Pancreas (tissue), 10 donors: ENCODE measurements around the gene ATP6V0E1. TPM values are rescaled to one million over a fixed set of nuclear protein-coding genes. Genes with fewer than 3 reads are reported as not detected.

ENCODE experiments used
- ATAC-seq, 4 donors: fragments of 200-7000 bp; cut with Tn5 transposase; one replicate each; pipeline versions ENCODE4 v1.8.0 to v1.9.1; 2020; ENCODE audit warnings: mild to moderate bottlenecking in 4 of 4, moderate library complexity in 4 of 4
- DNase-seq, 6 donors: peaks; one replicate each; pipeline ENCODE4 v3.0.0-alpha.2; 2020
- FAIRE-seq: peaks from 2 replicates; lab custom pipeline; 2012; peaks lifted over from hg19 to GRCh38; lab: Jason Lieb, UNC
- H3K27ac ChIP-seq, 4 donors: fragments of 200-600 bp; sonication (generic); 1 replicate in 3 of 4; 2 replicates in 1 of 4; pipeline versions ENCODE4 v1.5.0 to v1.8.0; 2020
- H3K27me3 ChIP-seq, 4 donors: fragments of 200-600 bp; one replicate each; pipeline ENCODE4 v1.8.0; 2021
- H3K36me3 ChIP-seq, 3 donors: fragments of 200-600 bp; sonication (generic) in 1 of 3; one replicate each; pipeline versions ENCODE4 v1.5.0 to v1.8.0; 2020 to 2021
- H3K4me1 ChIP-seq, 3 donors: fragments of 200-600 bp; one replicate each; pipeline ENCODE4 v1.8.0; 2021
- H3K4me3 ChIP-seq, 4 donors: fragments of 200-600 bp; sonication (generic) in 2 of 4; one replicate each; pipeline versions ENCODE4 v1.5.0 to v1.8.0; 2020 to 2021
- H3K9me3 ChIP-seq, 4 donors: fragments of 200-600 bp; one replicate each; pipeline ENCODE4 v1.8.0; 2021
- CTCF ChIP-seq, 4 donors: fragments of 200-600 bp; sonication (generic) in 3 of 4; IDR thresholded peaks; one replicate each; pipeline versions ENCODE4 v1.5.0 to v1.8.0; 2021; ENCODE audit warnings: antibody characterized with exemption in 4 of 4
- WGBS, 2 donors: extraction: QIAGEN DNeasy Blood & Tissue Kit; methylation state at CpG; one replicate each; pipeline ENCODE4 v1.1.7; 2013; 5-methylcytosine and 5-hydroxymethylcytosine counted together
- intact Hi-C, 3 donors: fragments of 100-400 bp; cut with DNase I; formaldehyde crosslinking; loops; one replicate each; pipeline versions ENCODE4 v1.11.1 to v1.14.2; 2022
- polyA plus RNA-seq, 2 donors: library from polyadenylated mRNA; stranded (reverse); fragments of 200-250 nt; gene quantifications; one replicate each; pipeline ENCODE4 v1.2.3, GENCODE V29; 2013
- total RNA-seq, 6 donors: library from RNA; stranded (reverse); fragmentation: NEBNext Ultra II Directional in 4 of 6; extraction: Animal tissue kit (Norgen Biotek cat#: 25700) in 4 of 6; gene quantifications; one replicate each; pipeline versions ENCODE4 v1.2.1 to v1.2.4, GENCODE V29; 2021 to 2023
- donor health status: healthy with polysubstance abuse.
- donor health status: DM: no; HTN: no; CAD: no; lungs with moderate emphysema.
- donor health status: DM: no; HTN: no; CAD: no.
- donor health status: control.
- donor health status: control.
- donor health status: Bipolar disorder and iron deficiency.
- donor health status: DM: yes; HTN: yes; CAD: no.
- donor health status: DM: no; HTN: no; CAD: no.
- donor health status: DM: no; HTN: no; CAD: no.
- donor health status: DM: yes; HTN: yes; CAD: no.

The ATP6V0E1 gene
- total and polyA plus RNA-seq, 8 donors: 60.3 to 162 (median 89.7) TPM

- no peak for DNase-seq
- intact Hi-C loops: no loop called here
- no peak for ATAC-seq
- Histone ChIP-seq H3K4me3 (no peak overlapping the region), H3K27ac (no peak overlapping the region), H3K27me3 (no peaks in the 10 kb centered on the region), H3K4me1 (no peaks in the 10 kb centered on the region), H3K36me3 (peaks cover 0 to 9% (median 0%) of the 10 kb centered on the region in 3 donors), H3K9me3 (no peaks in the 10 kb centered on the region)
- FAIRE-seq: no peak
- TF ChIP-seq CTCF (IDR thresholded peaks at IDR 0.05): no peak
- 73 to 74% methylated on average over 15 of the region's 15 CpGs for WGBS, 2 donors
Measured at GRCh38 chr5:172953776-172954675, 29.5 kb upstream of the ATP6V0E1 start.

- ATAC-seq (no peak), FAIRE-seq (no peak), DNase-seq (no peak)
- no peak overlapping the region for H3K27ac ChIP-seq
- no peaks in the 10 kb centered on the region for H3K4me1 ChIP-seq
- H3K4me3 ChIP-seq: no peak overlapping the region
- no peaks in the 10 kb centered on the region for H3K9me3 ChIP-seq
- TF ChIP-seq CTCF (IDR thresholded peaks at IDR 0.05): no peak
- intact Hi-C loops: no loop called here
- 80% methylated on average over 7 to 8 of the region's 8 CpGs for WGBS, 2 donors
- H3K27me3 ChIP-seq: no peaks in the 10 kb centered on the region
- H3K36me3 ChIP-seq: peaks cover 0 to 9% (median 0%) of the 10 kb centered on the region in 3 donors
Measured at GRCh38 chr5:172954751-172955159, 28.8 kb upstream of the ATP6V0E1 start.

GRCh38 chr5:172956228-172956627 lies 27.3 kb upstream of the ATP6V0E1 start:
- ATAC-seq (no peak), FAIRE-seq (no peak), DNase-seq (no peak)
- peaks cover 0 to 7% (median 6%) of the 10 kb centered on the region in 3 donors for H3K4me1 ChIP-seq
- no peaks in the 10 kb centered on the region for H3K27me3 ChIP-seq
- 49 to 61% methylated on average over 3 of the region's 3 CpGs for WGBS, 2 donors
- intact Hi-C loops: no loop called here
- no peak overlapping the region for H3K27ac ChIP-seq
- no peak overlapping the region for H3K4me3 ChIP-seq
- no peak for TF ChIP-seq CTCF (IDR thresholded peaks at IDR 0.05)
- H3K36me3 ChIP-seq: peaks cover 0 to 4% (median 0%) of the 10 kb centered on the region in 3 donors
- no peaks in the 10 kb centered on the region for H3K9me3 ChIP-seq

- Histone ChIP-seq H3K4me1 (peaks cover 0 to 7% (median 6%) of the 10 kb centered on the region in 3 donors), H3K4me3 (no peak overlapping the region), H3K27me3 (no peaks in the 10 kb centered on the region), H3K36me3 (no peaks in the 10 kb centered on the region), H3K27ac (no peak overlapping the region), H3K9me3 (no peaks in the 10 kb centered on the region)
- intact Hi-C loops: no loop called here
- no peak for TF ChIP-seq CTCF (IDR thresholded peaks at IDR 0.05)
- no peak for FAIRE-seq
- no peak for DNase-seq
- WGBS, 2 donors: 67 to 70% methylated on average over 4 of the region's 4 CpGs
- ATAC-seq: no peak
Measured at GRCh38 chr5:172956936-172957335, 26.6 kb upstream of the ATP6V0E1 start.

GRCh38 chr5:172957458-172957857 lies 26.1 kb upstream of the ATP6V0E1 start:
- intact Hi-C loops: no loop called here
- DNase-seq (no peak), ATAC-seq (no peak), FAIRE-seq (no peak)
- Histone ChIP-seq H3K27ac (no peak overlapping the region), H3K27me3 (no peaks in the 10 kb centered on the region), H3K4me3 (no peak overlapping the region), H3K4me1 (peaks cover 0 to 7% (median 6%) of the 10 kb centered on the region in 3 donors), H3K9me3 (no peaks in the 10 kb centered on the region), H3K36me3 (no peaks in the 10 kb centered on the region)
- 43 to 44% methylated on average over 5 of the region's 5 CpGs for WGBS, 2 donors
- TF ChIP-seq CTCF (IDR thresholded peaks at IDR 0.05): no peak
